Measurements from ENCODE around the gene ZBTB40.

ZBTB40 gene, protein sequence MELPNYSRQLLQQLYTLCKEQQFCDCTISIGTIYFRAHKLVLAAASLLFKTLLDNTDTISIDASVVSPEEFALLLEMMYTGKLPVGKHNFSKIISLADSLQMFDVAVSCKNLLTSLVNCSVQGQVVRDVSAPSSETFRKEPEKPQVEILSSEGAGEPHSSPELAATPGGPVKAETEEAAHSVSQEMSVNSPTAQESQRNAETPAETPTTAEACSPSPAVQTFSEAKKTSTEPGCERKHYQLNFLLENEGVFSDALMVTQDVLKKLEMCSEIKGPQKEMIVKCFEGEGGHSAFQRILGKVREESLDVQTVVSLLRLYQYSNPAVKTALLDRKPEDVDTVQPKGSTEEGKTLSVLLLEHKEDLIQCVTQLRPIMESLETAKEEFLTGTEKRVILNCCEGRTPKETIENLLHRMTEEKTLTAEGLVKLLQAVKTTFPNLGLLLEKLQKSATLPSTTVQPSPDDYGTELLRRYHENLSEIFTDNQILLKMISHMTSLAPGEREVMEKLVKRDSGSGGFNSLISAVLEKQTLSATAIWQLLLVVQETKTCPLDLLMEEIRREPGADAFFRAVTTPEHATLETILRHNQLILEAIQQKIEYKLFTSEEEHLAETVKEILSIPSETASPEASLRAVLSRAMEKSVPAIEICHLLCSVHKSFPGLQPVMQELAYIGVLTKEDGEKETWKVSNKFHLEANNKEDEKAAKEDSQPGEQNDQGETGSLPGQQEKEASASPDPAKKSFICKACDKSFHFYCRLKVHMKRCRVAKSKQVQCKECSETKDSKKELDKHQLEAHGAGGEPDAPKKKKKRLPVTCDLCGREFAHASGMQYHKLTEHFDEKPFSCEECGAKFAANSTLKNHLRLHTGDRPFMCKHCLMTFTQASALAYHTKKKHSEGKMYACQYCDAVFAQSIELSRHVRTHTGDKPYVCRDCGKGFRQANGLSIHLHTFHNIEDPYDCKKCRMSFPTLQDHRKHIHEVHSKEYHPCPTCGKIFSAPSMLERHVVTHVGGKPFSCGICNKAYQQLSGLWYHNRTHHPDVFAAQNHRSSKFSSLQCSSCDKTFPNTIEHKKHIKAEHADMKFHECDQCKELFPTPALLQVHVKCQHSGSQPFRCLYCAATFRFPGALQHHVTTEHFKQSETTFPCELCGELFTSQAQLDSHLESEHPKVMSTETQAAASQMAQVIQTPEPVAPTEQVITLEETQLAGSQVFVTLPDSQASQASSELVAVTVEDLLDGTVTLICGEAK

DNA sequence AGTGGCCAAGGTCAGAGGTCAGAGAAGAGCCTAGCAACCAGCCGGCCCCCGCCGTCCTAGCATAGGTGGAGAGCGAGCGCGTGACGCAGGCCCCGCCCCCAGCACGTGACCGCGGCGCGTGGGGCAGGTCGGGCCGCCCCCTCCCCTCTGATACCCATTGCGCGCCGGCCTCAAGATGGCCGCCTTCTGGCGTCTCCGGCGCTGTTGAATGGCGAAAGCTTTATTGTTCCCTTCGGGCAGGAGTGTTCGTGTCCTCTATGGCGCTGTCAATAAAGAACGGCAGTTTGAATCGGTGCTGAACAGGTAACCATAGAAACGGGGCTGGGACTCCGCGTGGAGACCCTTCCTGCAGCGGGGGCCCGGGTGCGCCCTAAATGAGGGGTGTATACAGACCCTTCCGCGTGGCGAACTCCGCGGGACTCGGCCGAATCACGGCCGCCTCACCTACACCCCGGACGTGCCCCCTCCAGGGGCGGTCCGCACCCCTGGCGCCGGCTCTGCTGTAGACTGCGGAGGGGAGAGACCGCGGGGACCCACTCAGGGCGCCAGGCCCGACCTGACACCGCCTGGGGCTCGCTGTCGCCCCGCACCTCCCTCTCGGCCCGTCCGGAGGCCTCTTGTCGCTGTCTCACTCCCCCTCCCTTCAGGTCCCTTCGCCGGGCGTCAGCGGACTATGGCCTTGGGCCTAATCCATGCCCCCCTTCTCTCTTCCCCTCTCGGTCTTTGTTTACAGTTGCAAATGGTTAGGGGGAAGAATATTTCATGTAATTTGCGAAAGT is at the start of gene ZBTB40:
TSS of gene ZBTB40 (plus strand) at position 150 of the 779 bp plus-strand sequence. CDS start 38,098 bp downstream, outside the sequence.
- DNase-seq (ENCODE audit: low read depth) = peak; percentile 99

DNA sequence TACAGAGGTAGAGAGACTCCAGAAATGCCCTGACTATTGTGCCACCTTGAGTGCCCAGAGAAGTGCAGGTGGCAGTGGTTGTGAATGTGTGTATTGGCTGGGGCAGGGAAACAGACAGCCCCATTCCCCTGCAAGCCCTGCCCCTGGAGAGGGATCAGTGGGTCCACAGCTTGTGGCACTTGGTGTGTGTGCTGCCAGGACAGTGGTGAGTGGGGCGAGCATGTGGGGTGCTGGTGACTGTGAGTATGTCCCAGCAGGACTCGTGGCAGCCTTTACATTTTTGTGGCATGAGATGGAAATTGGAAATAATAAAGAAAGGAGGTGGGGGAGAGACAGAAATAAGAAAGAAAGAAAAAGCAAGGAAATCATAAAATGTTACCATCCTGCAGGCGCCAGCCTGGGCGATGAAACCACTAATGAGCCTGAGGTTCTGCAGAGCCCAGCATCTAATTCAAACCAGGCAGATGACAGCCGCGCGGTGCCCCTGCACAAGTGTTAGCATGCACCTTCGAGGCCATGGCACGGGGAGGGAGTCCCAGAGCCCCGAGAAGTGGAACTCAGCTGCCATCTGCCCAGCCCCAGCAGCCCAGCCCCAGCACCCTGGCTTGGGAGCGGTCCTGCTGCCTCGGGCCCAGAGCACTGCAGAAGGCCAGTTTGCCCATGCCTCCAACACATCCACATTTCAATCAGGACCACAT is 49.1 kb upstream of the ZBTB40 start:
- no peak for DNase-seq (ENCODE audit: low read depth)

DNA sequence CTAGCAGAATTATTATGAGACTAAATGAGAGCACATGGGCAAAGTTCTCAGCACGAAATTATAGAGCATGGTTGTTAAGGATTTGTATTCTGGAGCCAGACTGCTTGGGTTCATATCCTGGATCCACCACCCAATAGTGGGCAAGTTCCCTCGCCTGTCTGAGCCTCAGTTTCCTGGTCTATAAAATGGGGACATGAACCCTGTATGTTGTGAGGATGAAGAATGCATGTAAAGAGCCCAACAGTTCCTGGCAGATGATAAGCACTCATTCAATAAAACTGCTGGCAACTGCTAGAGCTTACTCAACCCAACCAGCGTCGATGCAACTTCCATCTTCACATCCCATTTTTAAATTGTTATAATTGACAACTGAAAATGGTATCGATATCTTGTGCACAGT is 47.2 kb upstream of the ZBTB40 start:
- no peak for DNase-seq (ENCODE audit: low read depth)

DNA sequence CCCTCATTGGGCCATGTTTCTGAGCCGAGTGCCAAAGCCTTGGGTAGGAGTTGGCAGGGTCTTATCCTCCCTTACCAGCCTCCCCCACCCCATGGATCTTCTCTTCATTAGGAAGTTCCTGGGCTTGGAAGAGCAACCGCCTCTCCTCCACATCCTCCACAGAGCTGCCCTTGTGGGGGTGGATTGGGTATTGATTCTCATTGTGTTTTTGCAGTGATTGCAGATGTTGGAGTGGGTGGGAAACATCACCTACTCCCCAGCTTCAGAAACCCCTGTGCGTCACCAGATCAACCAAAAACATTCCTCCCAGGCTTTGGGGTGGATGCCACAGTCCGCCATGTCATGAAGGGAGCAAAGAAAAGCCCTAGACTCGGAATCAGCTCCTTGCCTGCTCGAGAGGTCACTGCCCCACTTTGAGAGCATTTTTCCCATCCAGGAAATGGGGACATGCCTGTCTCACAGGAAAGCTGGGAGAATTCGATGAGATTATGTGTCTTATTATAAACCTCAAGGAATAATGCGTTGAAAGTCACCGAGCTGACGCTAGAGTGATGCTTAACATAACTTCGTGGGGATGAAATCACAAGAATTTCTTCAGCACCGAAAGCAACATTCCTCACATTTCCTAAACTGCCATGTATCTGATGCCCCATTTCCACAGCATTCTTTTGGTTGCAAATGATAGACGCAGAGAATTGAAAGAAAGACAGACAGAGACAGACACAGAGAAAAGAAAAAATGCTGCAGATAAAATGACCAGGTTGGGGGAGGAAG is 44.7 kb upstream of the ZBTB40 start:
- DNase-seq (ENCODE audit: low read depth) = peak; percentile 34

DNA sequence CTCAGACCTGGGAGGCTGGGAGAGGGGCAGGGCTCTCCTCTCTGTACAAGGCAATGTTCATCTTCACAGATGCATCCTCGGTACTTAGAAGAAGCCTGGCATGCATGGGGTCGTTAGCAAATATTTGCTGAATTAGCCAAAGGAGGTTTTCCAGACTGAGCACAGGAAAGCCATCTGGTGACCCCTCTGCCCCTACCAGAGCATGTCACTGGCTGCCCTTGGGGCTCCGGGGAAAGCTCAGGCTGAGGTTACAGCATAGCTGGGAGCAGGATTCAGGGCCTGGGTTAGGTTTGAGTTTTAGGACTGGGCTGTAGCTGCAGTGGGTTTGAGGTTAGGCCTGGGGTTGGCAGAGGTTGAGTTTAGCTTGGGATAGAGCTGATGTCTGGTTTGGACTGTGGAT is 43.4 kb upstream of the ZBTB40 start:
- no peak for DNase-seq (ENCODE audit: low read depth)

DNA sequence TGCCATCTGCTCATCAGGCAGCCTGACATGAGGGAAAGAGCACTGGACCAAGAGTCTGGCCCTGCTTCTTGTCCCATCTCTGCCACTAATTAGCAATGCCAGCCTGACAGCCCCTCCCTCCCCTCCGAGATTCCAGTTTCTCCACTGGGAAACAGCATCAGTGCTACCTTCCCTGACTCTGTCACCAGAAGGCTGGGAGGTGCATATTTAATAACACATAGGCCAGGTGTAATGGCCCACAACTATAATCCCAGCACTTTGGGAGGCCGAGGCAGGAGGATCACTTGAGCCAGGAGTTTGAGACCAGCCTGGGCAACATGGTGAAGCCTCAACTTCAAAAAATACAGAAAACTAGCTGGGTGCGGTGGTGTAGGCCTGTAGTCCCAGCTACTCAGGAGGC is 41.2 kb upstream of the ZBTB40 start:
- DNase-seq (ENCODE audit: low read depth) = no peak

DNA sequence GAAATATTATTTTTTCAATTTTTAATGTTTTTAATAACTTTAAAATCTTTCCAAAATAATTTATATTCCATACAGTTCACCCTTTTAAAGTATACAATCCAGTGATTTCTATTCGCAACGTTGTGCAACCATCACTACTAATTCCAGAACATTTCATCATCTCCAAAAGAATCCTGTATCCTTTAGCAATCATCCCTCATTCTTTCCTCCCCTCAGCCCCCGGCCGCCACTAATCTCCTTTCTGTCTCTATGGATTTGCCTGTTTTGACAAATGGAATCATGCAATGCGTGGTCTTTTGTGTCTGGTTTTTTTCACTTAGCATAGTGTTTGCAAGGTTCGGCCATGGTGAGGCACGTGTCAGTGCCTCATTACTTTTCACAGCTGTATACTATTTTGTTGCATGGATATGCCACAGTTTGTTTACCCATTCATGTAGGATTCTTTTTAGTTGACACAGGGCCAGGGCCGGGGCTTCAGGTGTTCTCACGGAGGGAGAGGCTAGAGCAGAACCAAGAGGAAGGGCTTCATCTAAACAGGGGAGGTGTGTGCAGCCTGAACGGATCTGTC is 40.6 kb upstream of the ZBTB40 start:
- DNase-seq (ENCODE audit: low read depth) = no peak

DNA sequence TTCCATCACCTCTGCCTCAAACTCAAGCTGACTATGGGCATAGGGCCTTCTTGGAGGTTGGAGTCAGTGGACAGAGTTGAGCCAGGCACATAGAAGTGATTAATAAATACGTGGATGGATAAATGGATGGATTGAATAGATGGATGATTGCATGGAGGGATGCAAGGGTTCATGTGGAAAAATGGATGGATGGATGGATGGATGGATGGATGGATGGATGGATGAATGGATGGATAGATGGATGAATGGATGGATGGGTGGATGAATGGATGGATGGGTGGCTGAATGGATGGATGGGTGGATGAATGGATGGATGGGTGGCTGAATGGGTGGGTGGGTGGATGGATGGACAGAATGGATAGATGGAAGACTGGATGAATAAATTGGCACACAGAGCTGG is 40.1 kb upstream of the ZBTB40 start:
- no peak for DNase-seq (ENCODE audit: low read depth)

DNA sequence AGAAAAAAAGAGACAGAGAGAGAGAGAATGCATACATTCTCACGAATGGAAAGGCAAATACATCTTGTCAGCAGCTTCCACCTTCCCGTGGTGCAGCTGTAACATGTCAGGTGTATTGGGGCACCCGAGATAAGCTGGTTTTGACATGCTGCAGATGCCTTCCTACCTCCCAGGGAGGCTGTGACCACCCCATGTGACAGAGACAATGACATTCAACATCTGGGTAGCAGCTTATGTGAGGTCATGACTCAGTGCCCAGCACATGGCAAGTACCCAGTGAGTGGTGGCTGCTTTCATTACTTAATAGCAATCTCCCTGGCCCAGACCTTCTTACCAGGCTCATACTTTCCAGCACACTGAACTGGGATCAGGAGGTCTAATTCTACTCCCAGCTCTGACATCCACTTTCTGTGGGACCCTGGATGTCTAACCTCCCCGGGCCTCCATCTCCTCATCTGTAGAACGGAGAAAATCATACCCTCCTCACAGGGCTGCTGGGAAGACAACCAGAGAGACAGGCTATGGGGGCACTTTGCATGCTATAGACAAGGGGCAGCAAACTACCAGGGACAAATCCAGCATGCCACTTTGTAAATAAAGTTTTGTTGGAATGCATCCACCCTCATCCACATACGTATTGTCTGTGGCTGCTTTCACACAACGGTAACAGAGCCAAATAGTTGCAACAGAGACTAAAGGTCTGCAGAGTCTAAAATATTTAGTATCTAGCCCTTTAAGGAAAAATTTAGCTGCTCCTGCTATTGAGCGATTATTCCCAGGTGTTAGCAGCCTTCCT is 38.5 kb upstream of the ZBTB40 start:
- no peak for DNase-seq (ENCODE audit: low read depth)

DNA sequence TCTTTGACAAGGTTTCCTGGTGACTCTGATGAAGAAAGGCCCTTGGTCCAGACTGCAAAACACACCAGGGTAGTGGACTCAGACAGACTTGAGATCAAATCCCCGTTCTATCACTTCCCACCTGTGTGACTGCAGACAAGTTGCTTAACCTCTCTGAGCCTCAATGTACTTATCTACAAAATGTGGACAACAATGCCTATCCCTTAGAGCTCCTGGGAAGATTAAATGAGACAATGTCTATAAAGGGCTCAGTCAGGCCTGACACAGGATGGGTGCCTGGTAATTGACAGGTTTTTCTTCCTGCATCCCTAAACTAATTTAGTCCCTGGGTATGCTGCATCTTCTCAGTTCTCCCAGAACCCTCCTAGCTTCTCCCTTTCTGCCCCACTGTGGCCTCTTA is 37.9 kb upstream of the ZBTB40 start:
- DNase-seq (ENCODE audit: low read depth) = no peak

DNA sequence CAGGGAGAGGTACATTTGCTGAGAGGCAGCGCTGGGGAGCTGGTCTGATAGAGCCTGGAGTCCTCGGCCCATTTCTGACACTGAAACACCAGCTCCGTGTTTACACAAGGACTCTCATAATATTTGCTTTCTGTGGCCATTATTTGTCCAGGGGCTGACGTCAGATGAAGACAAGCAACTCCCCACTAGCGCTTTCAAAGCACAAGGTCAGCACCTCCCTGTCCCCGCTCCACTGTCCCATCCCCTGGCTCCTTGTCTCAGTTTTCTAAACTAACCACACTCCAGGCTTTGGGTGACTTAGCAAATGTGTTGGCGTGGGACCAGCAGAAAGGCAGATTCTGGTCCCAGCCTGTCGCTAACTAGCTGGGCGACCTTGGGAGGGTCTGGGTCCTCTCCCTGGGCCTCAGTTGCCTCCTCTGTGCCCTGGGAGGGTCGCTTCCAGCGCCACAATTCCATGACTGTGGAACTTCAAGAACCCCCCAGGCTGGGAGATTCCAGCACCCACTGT is 37.4 kb upstream of the ZBTB40 start:
- no peak for DNase-seq (ENCODE audit: low read depth)

DNA sequence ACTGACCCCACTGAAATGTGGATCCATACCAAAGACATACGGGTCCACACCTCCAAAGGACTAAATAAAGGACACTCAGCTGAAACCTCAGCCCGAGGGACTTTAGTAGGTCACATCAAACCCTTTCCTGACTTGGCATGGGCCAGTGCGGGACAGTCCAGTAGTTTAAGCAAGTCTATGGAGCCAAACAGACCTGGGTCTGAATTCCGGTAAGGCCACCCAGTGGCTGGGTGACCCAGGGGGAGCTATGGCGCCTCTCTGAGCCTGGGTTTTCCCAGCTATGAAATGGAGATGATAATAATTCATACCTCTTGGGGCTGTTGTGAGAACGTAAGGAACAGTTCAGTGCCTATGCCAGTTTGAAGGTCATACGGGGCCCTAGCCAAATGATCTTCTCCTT is 36.2 kb upstream of the ZBTB40 start:
- DNase-seq (ENCODE audit: low read depth) = no peak

DNA sequence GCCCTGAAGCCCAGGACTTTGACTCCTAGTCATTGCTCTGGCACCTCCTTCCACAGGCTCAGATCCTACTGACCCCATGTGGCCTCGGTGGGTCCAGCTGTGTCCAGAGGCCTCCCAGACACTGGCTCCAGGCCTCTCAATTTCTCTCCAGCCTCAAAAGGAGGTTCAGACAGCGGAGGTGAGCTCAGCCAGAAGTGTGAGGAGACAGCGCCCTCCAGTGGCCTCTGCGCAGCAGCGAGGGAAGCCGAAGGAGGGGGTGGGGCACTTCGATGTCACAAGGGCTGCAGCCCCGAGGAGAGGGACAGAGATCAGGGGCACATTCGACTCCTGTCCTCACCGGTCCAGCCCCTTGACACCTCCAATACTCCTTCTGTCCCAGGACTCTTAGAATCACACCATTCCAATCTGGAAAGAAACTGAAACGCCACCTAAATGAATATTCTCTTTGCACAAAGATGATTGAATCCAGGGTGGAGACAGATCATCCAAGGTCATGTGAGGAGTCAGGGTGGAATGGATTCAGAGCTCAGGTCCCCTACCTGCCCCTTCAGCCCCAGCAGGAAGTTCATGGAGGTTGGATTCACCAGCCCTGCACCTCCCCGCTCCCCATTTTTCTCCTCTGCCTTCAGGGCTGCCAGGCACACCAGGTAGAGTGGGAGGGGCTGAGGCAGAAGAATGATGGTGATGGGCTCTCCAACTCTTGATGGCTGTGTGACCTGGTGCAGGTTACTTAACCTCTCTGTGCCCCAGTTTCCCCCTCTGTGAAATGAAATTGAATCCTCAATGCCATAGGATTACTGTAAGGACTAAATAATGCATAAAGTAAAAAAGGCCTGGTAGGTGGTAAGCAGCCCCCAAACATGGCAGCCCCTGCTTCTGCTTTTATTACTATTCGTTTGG is 34.8 kb upstream of the ZBTB40 start:
- peak; percentile 62 for DNase-seq (ENCODE audit: low read depth)

DNA sequence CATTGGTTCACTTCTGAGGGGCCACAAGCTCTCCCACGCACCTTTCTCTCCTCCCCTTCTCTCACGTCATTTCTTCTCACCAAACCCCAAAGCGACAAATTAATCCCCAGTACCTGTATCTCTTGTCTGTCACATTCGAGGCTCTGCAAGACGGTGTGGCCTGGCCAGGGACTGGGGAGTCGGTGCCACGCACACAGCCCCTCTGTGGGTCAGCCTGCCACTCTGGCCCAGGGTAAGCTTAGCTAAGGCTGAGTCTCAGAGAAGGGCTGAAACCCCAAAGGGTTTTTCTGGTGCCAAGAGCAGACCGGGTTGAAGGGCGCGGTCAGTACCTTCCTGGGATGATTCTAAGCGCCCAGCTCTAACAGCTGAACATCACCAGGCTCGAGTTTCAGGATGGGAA is 34.2 kb upstream of the ZBTB40 start:
- DNase-seq (ENCODE audit: low read depth) = no peak

DNA sequence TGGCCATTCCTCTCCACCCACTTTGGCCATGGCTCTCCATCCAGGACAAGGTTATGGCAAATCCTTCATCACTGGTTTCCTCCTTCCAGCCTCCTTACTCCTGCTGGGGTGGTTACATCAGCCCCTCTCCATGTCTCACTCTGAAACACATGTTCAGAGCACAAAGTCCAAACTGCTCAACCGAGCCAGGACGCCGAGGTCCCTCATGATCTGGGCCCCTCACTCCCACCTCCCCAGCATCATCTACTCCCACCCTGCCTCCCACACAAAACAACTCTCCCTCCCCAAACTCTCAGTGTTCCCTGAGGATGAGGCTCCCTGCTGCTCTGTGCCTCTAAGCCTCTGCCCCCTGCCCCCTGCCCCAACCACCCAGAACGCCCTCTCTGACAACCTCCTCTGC is 33.3 kb upstream of the ZBTB40 start:
- no peak for DNase-seq (ENCODE audit: low read depth)

DNA sequence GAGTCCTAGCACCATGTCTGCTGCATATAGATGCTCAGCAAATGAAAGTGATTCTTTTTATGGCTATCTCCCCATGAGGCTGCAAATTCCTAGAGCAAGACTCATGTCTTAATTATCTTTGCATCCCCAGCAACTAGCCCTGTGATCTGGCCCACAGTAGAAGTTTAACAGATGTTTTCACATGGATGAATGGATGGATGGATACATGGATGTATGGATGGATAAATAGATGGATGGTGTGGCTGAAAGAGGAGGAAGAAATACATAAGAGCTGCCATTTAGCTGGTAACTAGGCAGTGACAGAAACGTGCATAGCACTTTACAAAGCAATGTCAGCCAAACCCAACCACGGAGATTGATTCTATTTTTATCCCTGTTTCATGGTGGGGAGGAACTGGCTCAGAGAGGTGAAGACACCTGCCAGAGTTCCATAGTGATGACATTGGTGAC is 32.7 kb upstream of the ZBTB40 start:
- peak; percentile 64 for DNase-seq (ENCODE audit: low read depth)

DNA sequence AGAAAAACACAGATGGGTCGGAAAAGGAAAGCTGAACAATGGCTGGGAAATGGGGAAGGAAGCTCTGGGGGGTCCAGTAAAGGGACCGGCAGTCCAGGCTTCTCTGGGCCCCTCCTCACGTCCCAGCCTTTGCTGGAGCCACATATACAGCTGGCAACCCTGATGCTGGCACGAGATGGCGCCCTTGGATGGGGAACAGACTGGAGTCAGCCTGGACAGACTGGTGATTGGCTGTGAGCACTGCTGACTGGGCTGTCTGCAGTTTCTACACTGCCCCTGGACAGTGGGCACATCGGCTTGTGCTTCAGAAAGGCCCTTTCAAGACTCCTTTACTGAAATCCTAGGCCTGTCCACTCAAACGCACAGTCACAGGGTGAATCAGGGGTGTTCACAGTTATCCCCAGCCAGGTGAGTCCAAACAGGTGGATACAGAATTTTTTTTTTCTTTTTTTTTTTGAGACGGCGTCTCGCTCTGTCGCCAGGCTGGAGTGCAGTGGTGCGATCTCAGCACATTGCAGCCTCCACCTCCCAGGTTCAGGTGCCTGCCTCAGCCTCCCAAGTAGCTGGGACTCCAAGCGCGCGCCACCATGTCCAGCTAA is 31.1 kb upstream of the ZBTB40 start:
- DNase-seq (ENCODE audit: low read depth) = peak; percentile 78

Measured in iris pigment epithelial cell (primary cell).